HL-60 (cell line): Measurements from ENCODE around the gene MBNL1.

Experiments used
- DNase-seq, 2 experiments: peaks; one replicate each; pipeline ENCODE4 v3.0.0-alpha.2; 2010 to 2020; ENCODE audit warnings: low read depth in 1 of 2, low spot score in 1 of 2
- H3K27ac ChIP-seq: fragments of 250-450 bp; sonication (Bioruptor Pico); replicated peaks from 2 replicates; pipeline ENCODE4 v1.5.1; 2020; ENCODE audit warnings: mild to moderate bottlenecking, moderate library complexity
- H3K27me3 ChIP-seq: fragments of 250-450 bp; sonication (Bioruptor Pico); 2 replicates; pipeline ENCODE4 v1.5.1; 2021; ENCODE audit warnings: mild to moderate bottlenecking, moderate library complexity; ENCODE audit not compliant: insufficient read depth, poor library complexity, severe bottlenecking
- H3K4me3 ChIP-seq: replicated peaks from 2 replicates; pipeline ENCODE4 v1.5.1; 2011; ENCODE audit warnings: mild to moderate bottlenecking, control low read depth, low read length; ENCODE audit not compliant: insufficient read depth
- GABPA ChIP-seq: IDR thresholded peaks from 2 replicates; pipeline ENCODE4 v1.6.1; 2012; ENCODE audit warnings: low read depth
- POLR2AphosphoS5 ChIP-seq: IDR thresholded peaks from 2 replicates; pipeline ENCODE4 v1.6.1; 2012; ENCODE audit warnings: low read depth
- SPI1 ChIP-seq: IDR thresholded peaks from 2 replicates; pipeline ENCODE4 v1.6.1; 2012; ENCODE audit warnings: low read depth, mild to moderate bottlenecking, borderline replicate concordance
- TF ChIP-seq, protein P1 (sequence below): IDR thresholded peaks from one replicate; pipeline ENCODE4 v1.5.1; 2011; ENCODE audit warnings: low read length, control low read depth, inconsistent platforms; ENCODE audit not compliant: insufficient read depth
- TF ChIP-seq, protein P2 (sequence below): IDR thresholded peaks from 2 replicates; pipeline ENCODE4 v1.6.1; 2012; ENCODE audit warnings: low read depth; ENCODE audit not compliant: insufficient replicate concordance

MBNL1 gene

GRCh38 chr3:152270937-152271336, 2.2 kb downstream of the MBNL1 start:
- H3K27ac ChIP-seq = peak overlapping the region; percentile 97
- H3K4me3 ChIP-seq = peak overlapping the region; percentile 74
- H3K27me3 ChIP-seq = no peaks in the 10 kb centered on the region
- no peak for DNase-seq
- TF ChIP-seq SPI1 = no peak
- TF ChIP-seq, protein P1, sequence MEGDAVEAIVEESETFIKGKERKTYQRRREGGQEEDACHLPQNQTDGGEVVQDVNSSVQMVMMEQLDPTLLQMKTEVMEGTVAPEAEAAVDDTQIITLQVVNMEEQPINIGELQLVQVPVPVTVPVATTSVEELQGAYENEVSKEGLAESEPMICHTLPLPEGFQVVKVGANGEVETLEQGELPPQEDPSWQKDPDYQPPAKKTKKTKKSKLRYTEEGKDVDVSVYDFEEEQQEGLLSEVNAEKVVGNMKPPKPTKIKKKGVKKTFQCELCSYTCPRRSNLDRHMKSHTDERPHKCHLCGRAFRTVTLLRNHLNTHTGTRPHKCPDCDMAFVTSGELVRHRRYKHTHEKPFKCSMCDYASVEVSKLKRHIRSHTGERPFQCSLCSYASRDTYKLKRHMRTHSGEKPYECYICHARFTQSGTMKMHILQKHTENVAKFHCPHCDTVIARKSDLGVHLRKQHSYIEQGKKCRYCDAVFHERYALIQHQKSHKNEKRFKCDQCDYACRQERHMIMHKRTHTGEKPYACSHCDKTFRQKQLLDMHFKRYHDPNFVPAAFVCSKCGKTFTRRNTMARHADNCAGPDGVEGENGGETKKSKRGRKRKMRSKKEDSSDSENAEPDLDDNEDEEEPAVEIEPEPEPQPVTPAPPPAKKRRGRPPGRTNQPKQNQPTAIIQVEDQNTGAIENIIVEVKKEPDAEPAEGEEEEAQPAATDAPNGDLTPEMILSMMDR = no peak
- TF ChIP-seq, protein P2, sequence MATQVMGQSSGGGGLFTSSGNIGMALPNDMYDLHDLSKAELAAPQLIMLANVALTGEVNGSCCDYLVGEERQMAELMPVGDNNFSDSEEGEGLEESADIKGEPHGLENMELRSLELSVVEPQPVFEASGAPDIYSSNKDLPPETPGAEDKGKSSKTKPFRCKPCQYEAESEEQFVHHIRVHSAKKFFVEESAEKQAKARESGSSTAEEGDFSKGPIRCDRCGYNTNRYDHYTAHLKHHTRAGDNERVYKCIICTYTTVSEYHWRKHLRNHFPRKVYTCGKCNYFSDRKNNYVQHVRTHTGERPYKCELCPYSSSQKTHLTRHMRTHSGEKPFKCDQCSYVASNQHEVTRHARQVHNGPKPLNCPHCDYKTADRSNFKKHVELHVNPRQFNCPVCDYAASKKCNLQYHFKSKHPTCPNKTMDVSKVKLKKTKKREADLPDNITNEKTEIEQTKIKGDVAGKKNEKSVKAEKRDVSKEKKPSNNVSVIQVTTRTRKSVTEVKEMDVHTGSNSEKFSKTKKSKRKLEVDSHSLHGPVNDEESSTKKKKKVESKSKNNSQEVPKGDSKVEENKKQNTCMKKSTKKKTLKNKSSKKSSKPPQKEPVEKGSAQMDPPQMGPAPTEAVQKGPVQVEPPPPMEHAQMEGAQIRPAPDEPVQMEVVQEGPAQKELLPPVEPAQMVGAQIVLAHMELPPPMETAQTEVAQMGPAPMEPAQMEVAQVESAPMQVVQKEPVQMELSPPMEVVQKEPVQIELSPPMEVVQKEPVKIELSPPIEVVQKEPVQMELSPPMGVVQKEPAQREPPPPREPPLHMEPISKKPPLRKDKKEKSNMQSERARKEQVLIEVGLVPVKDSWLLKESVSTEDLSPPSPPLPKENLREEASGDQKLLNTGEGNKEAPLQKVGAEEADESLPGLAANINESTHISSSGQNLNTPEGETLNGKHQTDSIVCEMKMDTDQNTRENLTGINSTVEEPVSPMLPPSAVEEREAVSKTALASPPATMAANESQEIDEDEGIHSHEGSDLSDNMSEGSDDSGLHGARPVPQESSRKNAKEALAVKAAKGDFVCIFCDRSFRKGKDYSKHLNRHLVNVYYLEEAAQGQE = no peak

GRCh38 chr3:152271501-152272236, 2.9 kb downstream of the MBNL1 start:
- TF ChIP-seq, protein P1 = no peak
- TF ChIP-seq GABPA (no peak), POLR2AphosphoS5 (no peak), SPI1 (no peak)
- TF ChIP-seq, protein P2 = no peak
- peak overlapping the region; percentile 97 for H3K27ac ChIP-seq
- peak overlapping the region; percentile 74 for H3K4me3 ChIP-seq
- no peak for DNase-seq
- no peaks in the 10 kb centered on the region for H3K27me3 ChIP-seq

- peak overlapping the region; percentile 17; the same call in 1 of the 2 replicates for H3K4me3 ChIP-seq
- TF ChIP-seq SPI1 (no peak), GABPA (no peak), POLR2AphosphoS5 (no peak)
- TF ChIP-seq, protein P1 = no peak
- TF ChIP-seq, protein P2 = no peak
Measured at GRCh38 chr3:152272771-152273242, 4.1 kb downstream of the MBNL1 start.

More at GRCh38 chr3:152272771-152273242, 4.1 kb downstream of the MBNL1 start:
- Histone ChIP-seq H3K27ac (peak overlapping the region; percentile 23), H3K27me3 (no peaks in the 10 kb centered on the region)
- no peak for DNase-seq
